Measurements from ENCODE around the gene VASN. TPM values are rescaled to one million over a fixed set of nuclear protein-coding genes. Genes with fewer than 3 reads are reported as not detected.

VASN gene
- total RNA-seq, 2 experiments from 2014 or later: not detected

DNA sequence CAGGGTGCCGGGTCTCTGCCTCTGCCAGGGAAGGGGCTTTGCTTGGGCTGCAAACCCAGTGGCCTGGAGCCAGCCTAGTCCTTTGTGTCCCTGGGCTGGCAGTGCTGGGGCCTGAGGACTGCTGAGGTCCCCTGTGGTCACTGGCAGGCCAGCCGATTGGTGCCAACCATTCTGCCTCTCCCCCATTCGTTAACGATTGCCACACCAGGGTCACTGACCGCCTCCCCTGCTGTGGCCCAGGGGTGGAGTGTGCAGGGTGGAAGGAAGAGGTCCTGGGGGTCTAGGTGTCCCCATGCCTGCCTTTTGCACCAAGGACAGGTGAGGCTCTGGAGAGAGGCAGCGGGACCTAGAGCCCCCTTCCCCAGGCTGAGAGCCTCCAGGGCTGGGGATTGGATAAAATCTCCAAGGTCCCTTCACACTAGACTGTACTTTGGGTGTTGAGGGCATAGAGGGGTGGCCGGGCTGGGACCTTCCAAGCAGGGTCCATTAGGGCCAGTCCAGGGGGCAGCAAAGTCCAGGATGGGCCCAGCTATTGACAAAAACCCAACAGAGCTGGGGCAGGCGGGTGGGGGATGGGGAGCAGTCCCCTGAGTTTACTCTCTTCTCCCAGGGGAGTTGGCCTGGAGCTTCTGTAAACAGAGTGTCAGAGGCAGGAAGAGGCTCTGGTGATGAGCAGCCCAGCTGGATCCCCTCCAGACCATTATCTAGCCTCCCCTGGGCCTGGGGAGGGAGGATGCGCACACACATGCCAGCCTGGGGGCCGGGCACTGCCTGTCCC, 1.1 kb downstream of the VASN start:
- H3K27ac Mint-ChIP-seq: no peak overlapping the region
- no peak overlapping the region for H3K4me3 Mint-ChIP-seq
- ChIA-PET POLR2A (no interaction called here), CTCF (interaction anchor here (1.1 kb wide), 1 partner anchor 119 kb away, joined by 3 read pairs; no protein-coding TSS in a partner anchor)
- H3K4me1 Mint-ChIP-seq: peaks cover 5% of the 10 kb centered on the region
- DNase-seq: no peak
- no peaks in the 10 kb centered on the region for H3K36me3 Mint-ChIP-seq (ENCODE audit: low read depth)
- H3K9me3 Mint-ChIP-seq: no peaks in the 10 kb centered on the region
- no peaks in the 10 kb centered on the region for H3K27me3 Mint-ChIP-seq

DNA sequence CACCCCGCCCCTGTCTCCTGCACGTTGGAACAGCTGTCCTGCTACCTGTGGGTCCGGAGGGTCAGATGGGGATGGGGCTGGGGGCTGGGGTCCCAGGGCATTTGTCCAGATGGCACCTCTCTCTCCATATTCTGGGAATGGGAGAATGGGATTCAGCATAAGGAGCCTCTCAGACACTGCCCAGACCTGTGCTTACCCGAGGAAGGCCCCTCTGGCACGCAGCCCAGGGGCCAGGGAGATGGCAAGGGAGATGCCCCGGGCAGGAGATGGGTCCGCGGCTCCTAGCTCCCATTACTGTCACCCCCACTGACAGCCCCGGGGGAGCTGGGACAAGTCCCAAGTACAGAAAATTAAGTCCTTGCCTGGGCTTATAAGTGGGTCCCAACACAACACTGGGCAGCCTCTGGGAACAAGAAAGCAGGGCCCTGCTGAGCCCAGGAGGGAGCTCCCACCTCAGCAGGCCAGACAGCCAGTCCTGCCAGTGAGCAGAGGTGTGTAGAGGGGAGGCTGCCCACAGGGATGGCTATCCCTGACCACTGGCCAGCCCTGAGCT, 1.8 kb downstream of the VASN start:
- H3K36me3 Mint-ChIP-seq (ENCODE audit: low read depth): no peaks in the 10 kb centered on the region
- peaks cover 5% of the 10 kb centered on the region for H3K4me1 Mint-ChIP-seq
- H3K27ac Mint-ChIP-seq: no peak overlapping the region
- no peak for DNase-seq
- no peaks in the 10 kb centered on the region for H3K9me3 Mint-ChIP-seq
- ChIA-PET POLR2A (no interaction called here), CTCF (interaction anchor here (0.7 to 1.1 kb wide), 2 partner anchors 29 to 119 kb away, joined by 3 read pairs; no protein-coding TSS in a partner anchor)
- no peak overlapping the region for H3K4me3 Mint-ChIP-seq
- no peaks in the 10 kb centered on the region for H3K27me3 Mint-ChIP-seq

DNA sequence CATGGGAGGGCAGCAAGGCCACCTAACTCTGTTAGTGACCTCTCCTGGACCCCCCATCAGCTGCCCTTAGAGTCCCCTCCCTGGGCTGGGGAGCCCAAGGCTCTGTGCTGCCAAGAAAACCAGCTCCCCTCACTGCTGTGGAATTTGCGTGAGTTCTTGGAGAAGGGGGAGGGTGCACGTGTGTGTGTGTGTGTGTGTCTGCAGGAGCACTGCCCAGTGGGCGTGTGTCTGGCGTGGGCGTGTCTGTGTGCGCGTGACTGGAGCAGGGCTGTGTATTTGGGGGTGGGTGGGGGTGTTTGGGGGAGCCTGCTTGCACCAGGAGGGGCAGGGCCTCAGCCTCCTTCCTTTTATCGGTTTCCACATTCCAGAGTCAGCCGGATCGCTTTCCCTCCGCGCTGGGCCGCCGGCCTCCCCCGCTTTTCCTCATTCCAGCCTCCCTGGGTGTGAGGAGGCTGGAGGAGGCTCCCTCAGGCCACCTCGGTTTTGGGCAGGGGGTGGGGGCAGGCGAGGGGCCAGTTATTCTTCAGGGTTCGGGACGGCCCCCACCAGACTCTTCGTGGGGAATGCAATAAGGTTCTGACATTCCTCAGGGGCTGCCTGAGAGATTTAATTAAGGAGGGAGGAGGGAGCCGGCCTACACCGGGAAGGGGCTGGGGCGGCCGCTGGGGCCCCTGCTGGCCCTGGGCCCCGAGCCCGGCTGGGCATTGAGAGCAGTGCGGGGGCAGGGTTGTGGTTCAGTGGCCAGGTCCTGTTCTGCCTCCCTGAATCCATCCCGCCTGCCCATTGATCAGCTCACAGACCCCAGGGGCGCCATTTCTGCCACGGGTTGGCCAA, 2.5 kb downstream of the VASN start:
- H3K4me1 Mint-ChIP-seq: peaks cover 5% of the 10 kb centered on the region
- no peaks in the 10 kb centered on the region for H3K9me3 Mint-ChIP-seq

DNA sequence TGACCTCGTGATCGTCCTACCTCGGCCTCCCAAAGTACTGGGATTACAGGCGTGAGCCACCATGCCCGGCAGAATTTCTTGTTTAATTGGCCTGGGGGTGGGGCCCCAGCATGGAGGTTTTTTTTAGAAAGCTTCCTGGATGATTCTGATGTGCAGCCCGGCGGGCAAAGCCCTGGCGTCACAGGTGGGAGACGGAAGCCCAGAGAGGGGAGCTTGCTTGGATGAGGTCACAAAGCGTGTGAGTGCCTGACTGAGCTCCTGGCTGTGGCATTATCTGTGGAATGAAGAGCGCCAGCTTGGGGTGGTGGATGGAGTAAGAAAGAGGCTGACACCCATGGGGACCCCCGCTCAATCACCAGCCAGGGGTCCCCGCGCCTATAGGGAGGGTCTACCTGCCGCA, 4.1 kb downstream of the VASN start:
- Mint-ChIP-seq H3K4me1 (peaks cover 5% of the 10 kb centered on the region), H3K9me3 (no peaks in the 10 kb centered on the region), H3K27ac (no peak overlapping the region), H3K36me3 (ENCODE audit: low read depth) (no peaks in the 10 kb centered on the region), H3K27me3 (no peaks in the 10 kb centered on the region), H3K4me3 (no peak overlapping the region)
- CTCF ChIA-PET: interaction anchor here (0.9 kb wide), 1 partner anchor 11 kb away, joined by 3 read pairs; no protein-coding TSS in a partner anchor
- DNase-seq: no peak
- POLR2A ChIA-PET: no interaction called here

More for the DNA sequence above, 2.5 kb downstream of the VASN start:
- no peak overlapping the region for H3K4me3 Mint-ChIP-seq
- DNase-seq: no peak
- CTCF ChIA-PET: interaction anchor here (0.7 to 1.1 kb wide), 2 partner anchors 28 to 120 kb away, joined by 3 read pairs; no protein-coding TSS in a partner anchor
- POLR2A ChIA-PET: no interaction called here
- H3K36me3 Mint-ChIP-seq (ENCODE audit: low read depth): no peaks in the 10 kb centered on the region
- no peaks in the 10 kb centered on the region for H3K27me3 Mint-ChIP-seq
- no peak overlapping the region for H3K27ac Mint-ChIP-seq

DNA sequence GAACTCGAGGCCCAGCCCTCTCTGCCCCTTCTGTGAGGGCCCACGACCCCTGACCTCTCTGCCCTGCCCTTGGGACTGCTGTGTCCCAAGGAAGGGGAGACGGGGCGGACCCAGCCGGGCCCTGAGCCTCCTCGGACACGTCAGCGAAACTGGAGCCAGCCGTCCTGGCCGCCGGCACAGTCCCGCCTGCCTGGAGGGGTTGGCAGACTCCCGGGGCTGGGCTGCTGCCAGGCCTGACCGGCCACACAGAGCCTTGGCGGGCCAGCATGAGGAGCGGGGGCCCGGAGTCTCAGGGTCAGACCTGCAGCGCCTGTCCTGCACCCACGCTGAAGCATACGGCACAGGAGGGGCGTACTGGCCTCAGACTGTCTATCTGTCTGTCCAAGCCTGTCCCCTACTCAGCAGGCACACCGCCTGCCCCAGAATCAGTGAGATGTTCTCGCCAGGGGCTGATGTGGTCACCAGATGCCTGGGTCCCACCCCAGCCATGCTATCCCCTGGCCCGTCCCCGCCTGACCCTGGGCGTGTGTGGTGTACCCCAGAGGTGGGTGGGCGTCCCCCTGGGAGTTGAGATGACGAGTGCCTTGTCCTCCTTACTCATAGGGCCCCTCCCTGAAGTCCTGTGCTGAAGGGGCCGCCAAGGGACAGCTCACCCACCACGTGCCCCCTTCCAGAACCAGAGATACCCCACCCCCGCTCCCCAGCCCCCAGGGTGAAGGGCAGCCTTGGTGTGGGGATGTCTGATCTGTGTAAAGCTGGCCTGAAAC, 4.7 kb downstream of the VASN start:
- Mint-ChIP-seq H3K27ac (no peak overlapping the region), H3K4me3 (no peak overlapping the region), H3K36me3 (ENCODE audit: low read depth) (no peaks in the 10 kb centered on the region), H3K4me1 (peaks cover 5% of the 10 kb centered on the region), H3K9me3 (no peaks in the 10 kb centered on the region), H3K27me3 (no peaks in the 10 kb centered on the region)
- no peak for DNase-seq
- CTCF ChIA-PET: no interaction called here
- POLR2A ChIA-PET: no interaction called here

DNA sequence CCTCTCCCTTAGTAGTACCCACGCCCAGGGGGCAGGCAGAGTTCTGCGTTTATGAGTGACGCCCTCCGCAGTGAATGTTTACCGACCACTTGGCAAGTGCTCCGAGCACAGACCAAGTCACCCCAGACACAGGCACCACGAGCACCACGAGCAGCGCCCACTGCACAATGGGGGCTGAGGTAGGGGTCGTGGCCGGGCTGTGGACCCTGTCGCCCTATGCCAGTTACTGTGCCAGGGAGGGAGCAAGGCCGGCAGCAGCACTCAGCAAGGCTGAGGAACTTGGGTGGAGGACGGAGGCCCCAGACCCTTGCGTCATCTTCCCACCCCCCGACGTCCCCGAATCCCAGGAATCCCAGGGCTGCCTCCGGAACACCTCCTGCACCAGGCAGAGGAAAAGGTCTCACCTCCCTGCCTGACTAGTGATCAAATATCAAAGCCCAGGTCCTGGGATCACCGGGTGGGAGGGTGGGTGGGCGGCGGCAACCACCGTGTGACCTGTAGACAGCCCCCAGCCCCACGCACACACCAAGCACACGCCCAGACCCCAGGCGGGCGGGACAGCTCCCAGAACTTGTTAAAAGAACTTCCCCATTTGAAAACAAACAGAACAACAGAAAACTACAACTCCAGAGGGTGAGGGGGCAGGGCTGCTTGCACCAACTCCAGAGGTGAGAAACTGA, 5.4 kb downstream of the VASN start:
- Mint-ChIP-seq H3K4me3 (no peak overlapping the region), H3K36me3 (ENCODE audit: low read depth) (no peaks in the 10 kb centered on the region), H3K27me3 (no peaks in the 10 kb centered on the region), H3K4me1 (peaks cover 5% of the 10 kb centered on the region), H3K27ac (no peak overlapping the region), H3K9me3 (no peaks in the 10 kb centered on the region)
- CTCF ChIA-PET: interaction anchor here (0.5 kb wide), 1 partner anchor 39 kb away, joined by 3 read pairs; no protein-coding TSS in a partner anchor
- DNase-seq: no peak
- POLR2A ChIA-PET: no interaction called here

DNA sequence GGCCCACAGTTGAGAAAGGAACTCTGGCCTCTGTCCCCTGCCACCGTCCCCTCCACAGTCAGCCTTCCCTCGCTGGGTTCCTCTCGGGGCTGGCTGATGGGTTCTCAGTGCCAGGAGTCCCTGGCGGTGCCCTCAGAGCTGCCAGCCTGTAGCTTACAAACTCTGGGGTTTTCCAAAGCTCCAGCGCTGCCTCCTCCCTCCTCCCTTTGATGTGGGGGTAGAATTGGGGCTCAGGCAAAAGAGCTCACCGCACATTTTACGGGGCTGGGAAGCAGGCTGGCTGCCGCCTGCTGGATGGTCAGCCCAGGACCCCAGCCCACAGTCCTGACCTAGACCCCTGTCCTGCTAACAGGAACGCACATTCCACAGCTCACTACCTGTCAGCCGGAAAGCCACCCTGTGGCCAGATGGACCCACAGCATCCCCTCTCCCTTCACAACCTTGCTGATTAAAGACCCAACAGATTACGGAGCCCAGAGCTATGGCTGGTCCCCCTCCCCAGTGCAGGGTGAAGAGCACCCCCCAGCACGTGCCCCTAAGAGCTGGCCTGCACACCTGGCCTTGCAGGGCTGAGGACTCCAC, 6.0 kb downstream of the VASN start:
- no peaks in the 10 kb centered on the region for H3K9me3 Mint-ChIP-seq
- H3K4me1 Mint-ChIP-seq: peaks cover 2% of the 10 kb centered on the region
- CTCF ChIA-PET: interaction anchor here (0.5 to 1.6 kb wide), 3 partner anchors 14 to 38 kb away, joined by 3 read pairs; no protein-coding TSS in a partner anchor
- H3K27ac Mint-ChIP-seq: no peak overlapping the region
- POLR2A ChIA-PET: no interaction called here
- no peaks in the 10 kb centered on the region for H3K27me3 Mint-ChIP-seq
- H3K36me3 Mint-ChIP-seq (ENCODE audit: low read depth): no peaks in the 10 kb centered on the region
- no peak overlapping the region for H3K4me3 Mint-ChIP-seq
- no peak for DNase-seq

DNA sequence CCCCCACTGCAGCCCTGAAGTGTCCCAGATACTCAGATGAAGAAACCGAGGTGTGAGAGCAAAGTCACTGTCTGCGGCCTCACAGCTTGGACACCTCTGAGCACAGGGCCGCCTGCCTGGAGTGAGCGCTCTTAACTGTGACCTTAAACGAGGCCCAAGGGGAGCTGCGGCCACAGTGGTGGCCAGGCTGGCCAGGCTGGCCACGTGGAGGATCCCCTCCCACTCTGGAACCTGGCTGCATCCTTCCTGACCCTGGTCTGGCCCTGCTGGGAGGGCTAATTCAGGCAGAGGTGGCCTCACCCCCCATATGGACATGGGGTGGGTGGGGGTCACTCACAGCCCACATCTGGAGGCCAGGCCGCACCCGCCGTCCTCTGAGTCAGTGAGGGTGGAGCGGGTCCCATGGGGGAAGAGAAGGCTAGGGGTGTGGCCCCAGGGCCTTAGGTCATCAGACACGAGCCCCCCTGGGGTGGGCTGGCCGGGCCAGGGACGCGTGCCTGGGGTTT, 6.6 kb downstream of the VASN start:
- no peak overlapping the region for H3K4me3 Mint-ChIP-seq
- no peaks in the 10 kb centered on the region for H3K4me1 Mint-ChIP-seq
- DNase-seq: no peak
- H3K9me3 Mint-ChIP-seq: no peaks in the 10 kb centered on the region
- ChIA-PET POLR2A (no interaction called here), CTCF (interaction anchor here (0.8 to 1.6 kb wide), 2 partner anchors 14 to 16 kb away, joined by 3 read pairs; no protein-coding TSS in a partner anchor)
- no peak overlapping the region for H3K27ac Mint-ChIP-seq
- no peaks in the 10 kb centered on the region for H3K27me3 Mint-ChIP-seq
- no peaks in the 10 kb centered on the region for H3K36me3 Mint-ChIP-seq (ENCODE audit: low read depth)

DNA sequence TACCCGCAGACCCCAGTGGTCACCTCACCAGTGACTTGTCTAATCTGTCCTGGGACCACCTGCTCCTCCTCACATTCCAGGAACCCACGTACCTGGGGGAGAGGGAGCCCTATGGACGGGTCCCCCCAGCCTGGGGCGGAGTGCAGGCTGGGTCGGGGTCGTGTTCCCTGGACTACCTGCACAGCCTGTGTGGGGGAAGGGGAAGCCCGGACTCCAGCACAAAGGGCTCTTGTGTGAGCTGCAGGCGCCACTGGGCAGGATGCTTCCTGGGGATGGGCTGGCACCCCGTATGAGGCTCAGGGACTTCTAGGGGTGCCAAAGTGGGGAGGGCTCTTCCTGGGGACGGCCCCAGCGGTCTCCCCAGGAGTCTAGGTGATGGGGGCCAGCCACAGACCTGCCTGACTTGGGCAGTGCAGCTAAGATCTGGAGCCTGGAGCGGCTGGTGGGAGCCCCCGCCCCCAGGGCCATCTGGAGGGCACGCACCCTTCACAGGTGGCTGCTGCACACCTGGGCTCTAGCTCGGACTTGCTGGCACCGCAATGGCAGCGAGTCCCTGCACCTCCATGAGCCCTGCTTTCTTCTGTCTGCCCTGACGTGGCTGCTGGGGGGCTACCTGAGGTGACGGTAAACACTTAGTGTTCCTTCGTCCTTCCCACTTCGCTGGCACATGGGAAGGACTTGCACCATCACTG, 7.5 kb downstream of the VASN start:
- no peaks in the 10 kb centered on the region for H3K36me3 Mint-ChIP-seq (ENCODE audit: low read depth)
- ChIA-PET CTCF (interaction anchor here (1.3 to 1.6 kb wide), 2 partner anchors 10 to 17 kb away, joined by 3 read pairs; no protein-coding TSS in a partner anchor), POLR2A (no interaction called here)
- H3K27me3 Mint-ChIP-seq: no peaks in the 10 kb centered on the region
- no peaks in the 10 kb centered on the region for H3K4me1 Mint-ChIP-seq
- H3K27ac Mint-ChIP-seq: peak overlapping the region; percentile 68
- no peak overlapping the region for H3K4me3 Mint-ChIP-seq
- no peak for DNase-seq
- H3K9me3 Mint-ChIP-seq: no peaks in the 10 kb centered on the region

DNA sequence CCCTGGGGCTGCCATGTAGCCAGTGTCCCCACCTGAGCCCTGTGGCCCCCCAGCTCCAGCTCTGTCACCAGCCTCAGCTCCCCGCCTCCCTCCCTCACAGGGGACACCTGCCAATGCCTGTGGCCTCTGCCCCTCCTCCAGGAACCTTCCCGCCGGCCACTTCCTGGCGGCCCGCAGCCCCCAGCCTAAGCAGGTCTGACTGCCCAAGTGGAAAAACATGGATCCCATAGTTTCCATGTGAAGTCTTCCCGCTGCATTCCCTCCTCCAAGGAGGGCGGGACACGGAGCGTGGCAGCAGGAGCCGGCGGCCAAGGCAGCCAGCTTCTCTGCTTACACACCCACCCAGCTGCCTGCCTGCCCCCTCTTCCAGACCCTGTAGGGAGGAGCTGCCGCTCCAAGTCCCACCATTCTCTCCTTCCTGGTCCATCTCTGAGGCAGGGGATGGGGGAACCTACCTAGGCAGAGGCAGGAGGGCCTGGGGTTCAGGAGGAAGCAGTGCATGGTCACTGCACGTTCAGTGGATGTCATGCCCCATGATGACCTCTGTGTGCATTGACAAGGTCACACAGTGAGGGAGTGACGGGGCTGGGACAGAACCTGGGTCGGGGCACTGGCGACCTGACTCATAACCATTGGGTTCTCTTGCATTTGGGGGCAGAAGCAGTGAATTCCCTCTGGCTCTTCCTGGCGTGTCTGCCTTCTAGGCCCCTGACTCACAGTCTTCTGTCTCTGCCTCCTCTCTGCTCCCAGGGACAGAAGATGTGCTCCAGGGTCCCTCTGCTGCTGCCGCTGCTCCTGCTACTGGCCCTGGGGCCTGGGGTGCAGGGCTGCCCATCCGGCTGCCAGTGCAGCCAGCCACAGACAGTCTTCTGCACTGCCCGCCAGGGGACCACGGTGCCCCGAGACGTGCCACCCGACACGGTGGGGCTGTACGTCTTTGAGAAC, 8.7 kb downstream of the VASN start:
- H3K4me1 Mint-ChIP-seq: peaks cover 1% of the 10 kb centered on the region
- no peaks in the 10 kb centered on the region for H3K27me3 Mint-ChIP-seq
- no peak overlapping the region for H3K27ac Mint-ChIP-seq
- H3K9me3 Mint-ChIP-seq: no peaks in the 10 kb centered on the region
- ChIA-PET CTCF (interaction anchor here (0.7 to 1.3 kb wide), 3 partner anchors 9 to 472 kb away, joined by 3 to 6 read pairs (median 4); no protein-coding TSS in a partner anchor), POLR2A (no interaction called here)
- no peak overlapping the region for H3K4me3 Mint-ChIP-seq
- no peak for DNase-seq
- H3K36me3 Mint-ChIP-seq (ENCODE audit: low read depth): peaks cover 1% of the 10 kb centered on the region
